ENCODE data around the gene MON1A.

Gene MON1A

GRCh38 chr3:49889296-49889695 is 40.3 kb downstream of the MON1A start:
- DNase-seq (ENCODE audit: low read depth in 2 of 2), result no peak

GRCh38 chr3:49886922-49887265 is 42.7 kb downstream of the MON1A start:
- DNase-seq (ENCODE audit: low read depth in 2 of 2), result no peak

GRCh38 chr3:49883998-49884397 is 45.6 kb downstream of the MON1A start:
- DNase-seq (ENCODE audit: low read depth in 2 of 2), result no peak

- DNase-seq (ENCODE audit: low read depth in 2 of 2), result no peak
Observed at GRCh38 chr3:49882166-49882565, 47.4 kb downstream of the MON1A start.

- DNase-seq (ENCODE audit: low read depth in 2 of 2), result no peak
Observed at GRCh38 chr3:49880581-49881315, 48.9 kb downstream of the MON1A start.

GRCh38 chr3:49879721-49880120 is 49.9 kb downstream of the MON1A start:
- DNase-seq (ENCODE audit: low read depth in 2 of 2), result no peak

- no peak for DNase-seq (ENCODE audit: low read depth in 2 of 2)
Observed at GRCh38 chr3:49878686-49879085, 50.9 kb downstream of the MON1A start.

- DNase-seq (ENCODE audit: low read depth in 2 of 2), result no peak
Observed at GRCh38 chr3:49877716-49878115, 51.9 kb downstream of the MON1A start.

GRCh38 chr3:49876567-49876966 is 53.0 kb downstream of the MON1A start:
- DNase-seq (ENCODE audit: low read depth in 2 of 2), result no peak

- DNase-seq (ENCODE audit: low read depth in 2 of 2), result no peak
Observed at GRCh38 chr3:49873623-49874022, 56.0 kb downstream of the MON1A start.

- DNase-seq (ENCODE audit: low read depth in 2 of 2), result no peak
Observed at GRCh38 chr3:49872801-49873281, 56.8 kb downstream of the MON1A start.

GRCh38 chr3:49871531-49872153 is 58.0 kb downstream of the MON1A start:
- DNase-seq (ENCODE audit: low read depth in 2 of 2), result no peak

- DNase-seq (ENCODE audit: low read depth in 2 of 2), result no peak
Observed at GRCh38 chr3:49869525-49870126, 60.0 kb downstream of the MON1A start, which contains the start of gene CAMKV. CAMKV (minus strand) TSS chr3:49869906; CDS start chr3:49862388, 7,518 bp downstream.

GRCh38 chr3:49868862-49869466 is 60.6 kb downstream of the MON1A start:
- no peak for DNase-seq (ENCODE audit: low read depth in 2 of 2)

GRCh38 chr3:49867871-49868321 is 61.7 kb downstream of the MON1A start:
- DNase-seq (ENCODE audit: low read depth in 2 of 2), result no peak

- no peak for DNase-seq (ENCODE audit: low read depth in 2 of 2)
Observed at GRCh38 chr3:49867400-49867799, 62.2 kb downstream of the MON1A start.

- no peak for DNase-seq (ENCODE audit: low read depth in 2 of 2)
Observed at GRCh38 chr3:49865198-49865784, 64.3 kb downstream of the MON1A start.

- no peak for DNase-seq (ENCODE audit: low read depth in 2 of 2)
Observed at GRCh38 chr3:49864505-49864904, 65.1 kb downstream of the MON1A start.

- DNase-seq (ENCODE audit: low read depth in 2 of 2), result no peak
Observed at GRCh38 chr3:49859576-49860305, 69.9 kb downstream of the MON1A start.

Data from stimulated activated CD8-positive, alpha-beta memory T cell treated with anti-CD3 and anti-CD28 coated beads, Interleukin-7, amount 100 ng/mL, for 4 hours (primary cell).